ENCODE measurements around the gene COL4A6.
A peak's percentile ranks its signal among the peaks of the same experiment; 100 is the strongest.
"Not testable (repeated sequence)": the region's sequence is repeated elsewhere in the genome, so short reads cannot be mapped to it uniquely, and the experiment has no call there.

Gene COL4A6

DNA sequence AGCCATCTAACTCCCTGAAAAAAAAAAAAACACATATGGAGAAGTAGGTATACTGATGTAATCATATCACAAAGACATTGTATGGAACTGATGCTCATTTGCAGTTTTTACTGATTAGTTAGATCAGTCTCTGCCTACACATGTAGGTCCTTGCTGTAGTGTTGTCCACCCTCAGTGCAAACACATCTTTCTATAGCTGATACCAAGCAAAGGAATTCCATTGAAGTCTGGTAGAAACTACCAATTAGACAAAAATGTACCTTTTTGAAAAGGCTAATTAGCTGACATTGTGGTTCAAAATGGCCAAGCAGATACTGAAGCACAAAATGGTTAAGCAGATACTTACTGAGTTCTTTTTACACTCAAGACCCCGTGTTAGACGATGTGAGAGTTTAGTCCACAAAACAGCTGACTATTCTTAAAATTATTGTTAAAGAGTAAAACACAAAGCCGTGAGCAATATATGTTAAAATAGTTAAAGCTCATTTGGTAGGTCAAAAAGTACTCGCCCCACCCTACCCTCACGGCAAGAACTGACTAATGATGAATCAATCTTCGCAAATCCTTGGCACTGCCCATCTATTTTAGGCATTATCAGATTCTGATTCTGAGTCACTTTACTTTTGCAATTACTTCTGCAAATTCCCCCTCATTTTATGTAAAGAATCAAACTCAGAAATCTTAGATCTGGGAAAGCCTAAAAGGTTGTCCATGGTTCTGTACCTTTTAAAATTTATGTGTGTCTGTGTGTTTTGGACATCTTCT lies 40.4 kb downstream of the COL4A6 start:
- no peak for DNase-seq

DNA sequence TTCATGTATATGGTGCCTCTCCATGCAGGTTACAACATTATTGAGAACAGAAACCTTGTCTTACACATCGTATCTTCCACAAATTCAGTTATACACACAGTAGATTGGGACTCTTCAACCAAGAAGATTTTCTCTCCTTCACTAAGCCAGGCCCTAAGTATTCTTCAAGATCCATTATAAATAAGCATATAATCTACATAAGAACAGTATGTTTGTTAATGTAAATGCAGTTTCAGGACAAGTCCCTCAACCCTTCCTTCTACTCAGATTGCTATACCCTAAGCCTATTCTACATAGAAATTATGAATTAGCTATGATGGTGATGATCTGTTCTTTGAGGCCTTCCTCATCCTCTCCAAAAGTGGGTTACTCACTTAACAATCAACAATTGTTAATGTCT lies 41.2 kb downstream of the COL4A6 start:
- no peak for DNase-seq

DNA sequence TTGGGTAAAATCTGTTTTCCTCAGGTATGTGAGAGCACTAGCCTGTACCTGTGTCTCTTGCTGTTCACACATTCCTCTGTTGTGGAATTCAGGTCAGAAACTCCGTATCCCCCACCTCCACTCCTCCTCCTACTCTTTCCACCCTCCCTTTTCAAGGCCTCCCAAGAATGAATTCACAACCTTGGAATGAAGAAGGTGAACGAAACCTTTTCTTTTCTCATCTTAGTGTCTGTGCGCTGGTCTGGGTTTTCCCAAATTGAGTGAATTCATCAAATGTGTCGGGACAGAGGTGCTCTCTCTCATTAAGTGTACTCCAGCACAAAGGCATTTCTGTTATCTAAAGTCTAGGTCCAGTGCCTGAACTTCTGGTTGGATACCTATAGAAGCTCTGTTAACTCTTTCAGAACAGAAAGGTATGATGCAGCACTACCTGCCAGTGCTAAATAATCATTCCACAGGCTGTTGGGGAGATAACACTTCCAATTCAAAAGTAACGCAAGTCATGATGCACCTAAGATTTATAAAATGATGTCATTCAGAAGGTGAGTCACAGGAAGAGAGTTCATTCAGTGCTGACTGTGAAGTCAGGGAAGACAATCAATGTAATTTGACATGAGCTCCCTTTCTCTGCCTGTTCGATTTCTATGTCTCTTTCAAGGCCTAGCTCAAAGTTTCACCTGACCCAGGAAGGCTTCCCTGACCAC lies 41.9 kb downstream of the COL4A6 start:
- DNase-seq = no peak

GRCh38 chrX:108390976-108391717 lies 47.1 kb downstream of the COL4A6 start:
- not testable (repeated sequence) for DNase-seq

DNA sequence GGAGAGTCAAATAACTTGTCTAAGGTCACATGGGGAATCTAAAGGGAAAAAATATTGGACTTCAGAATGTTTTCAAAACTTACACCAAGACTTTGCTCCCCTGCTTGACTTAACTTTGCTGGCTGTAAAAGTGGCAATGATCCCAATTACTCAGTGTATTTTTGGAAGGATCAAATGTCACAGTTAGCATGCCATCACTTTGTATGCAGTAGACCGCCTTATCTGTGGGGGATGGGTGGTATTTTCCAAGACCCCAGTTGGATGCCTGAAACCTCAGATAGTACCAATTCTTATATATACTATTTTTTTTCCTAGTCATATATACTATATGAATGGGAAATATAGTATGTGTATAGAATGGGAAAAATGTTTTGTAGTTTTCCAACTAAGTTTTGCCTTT lies 53.4 kb downstream of the COL4A6 start:
- no peak for DNase-seq

DNA sequence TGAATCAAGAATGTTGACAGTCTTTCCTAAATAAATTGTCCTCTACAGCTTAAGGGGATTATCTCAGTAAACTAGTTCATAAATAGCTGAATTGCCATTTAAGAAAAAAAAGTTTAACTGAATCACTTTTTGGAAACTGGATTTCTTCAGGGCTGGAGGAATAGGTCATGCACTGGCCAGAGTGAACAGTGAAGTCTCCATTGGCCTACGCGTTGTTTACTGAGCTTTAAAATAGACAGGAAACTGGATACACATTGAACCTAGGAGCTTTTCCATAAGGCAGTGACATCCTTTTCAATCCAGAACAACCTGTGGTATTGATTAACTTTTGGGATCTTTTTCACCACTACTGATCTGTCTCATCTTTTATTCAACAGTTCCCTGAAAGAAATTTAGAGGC lies 58.0 kb downstream of the COL4A6 start:
- DNase-seq = no peak

GRCh38 chrX:108376821-108377220 lies 61.4 kb downstream of the COL4A6 start:
- peak; percentile 48 for DNase-seq

DNA sequence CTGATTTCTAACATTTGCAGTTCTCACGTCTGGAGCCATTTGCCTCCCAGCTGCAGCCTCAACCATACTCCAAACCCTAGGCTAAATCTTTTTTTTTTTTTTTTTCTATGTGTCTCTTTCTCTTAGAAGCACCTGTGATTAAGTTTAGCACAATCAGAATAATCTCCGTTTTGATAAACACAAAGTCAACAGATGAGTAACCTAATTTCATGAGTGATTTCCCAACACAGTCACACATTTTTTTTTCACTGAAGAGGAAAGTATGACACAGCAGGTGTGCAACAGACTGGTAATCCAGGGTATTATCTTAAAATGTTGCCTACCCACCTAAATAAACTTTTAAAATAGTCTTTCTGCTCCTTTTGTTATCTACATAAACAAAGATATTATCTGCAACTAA lies 62.6 kb downstream of the COL4A6 start:
- DNase-seq = peak; percentile 61

DNA sequence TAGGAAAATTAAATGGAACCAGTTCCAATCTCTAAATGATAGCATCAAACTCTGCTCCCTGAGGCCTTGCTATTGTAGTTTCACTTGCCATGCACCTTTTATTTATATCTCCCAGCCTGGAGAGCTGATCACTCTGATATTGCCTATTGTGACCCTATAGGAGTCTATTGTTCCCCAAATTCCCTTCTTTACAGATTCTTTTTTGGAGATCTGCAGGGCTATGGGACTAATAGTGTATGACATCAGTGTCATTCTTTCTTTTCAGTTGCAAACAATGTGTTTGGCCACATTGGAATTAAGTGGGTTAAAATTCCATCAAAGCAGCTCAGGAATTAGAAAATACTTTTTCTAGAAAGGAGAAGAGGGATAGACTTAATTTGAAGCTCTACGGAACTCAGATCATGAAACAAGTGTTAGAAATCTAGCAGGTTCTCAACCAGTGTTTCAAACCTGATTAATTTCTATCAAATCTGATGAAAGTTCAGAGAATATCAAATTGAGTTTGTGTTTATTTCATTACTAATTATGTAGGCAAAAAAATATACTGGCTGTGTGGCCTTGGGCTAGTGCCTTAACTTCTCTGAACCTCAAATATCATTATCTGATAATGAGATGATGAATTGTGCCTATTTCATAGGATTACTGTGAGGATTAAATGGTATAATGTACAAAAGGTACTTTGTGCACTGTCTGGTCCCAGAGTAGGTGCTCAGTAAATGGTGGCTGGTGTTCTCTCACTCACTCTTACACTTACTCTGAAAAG lies 71.4 kb downstream of the COL4A6 start:
- DNase-seq = no peak

GRCh38 chrX:108362026-108362425 lies 76.2 kb downstream of the COL4A6 start:
- peak; percentile 67 for DNase-seq

- DNase-seq = no peak
These were observed 76.9 kb downstream of the COL4A6 start for GRCh38 chrX:108361316-108361715.

GRCh38 chrX:108359806-108360602 lies 78.2 kb downstream of the COL4A6 start:
- DNase-seq = no peak

GRCh38 chrX:108353452-108353851 lies 84.8 kb downstream of the COL4A6 start:
- DNase-seq = no peak

DNA sequence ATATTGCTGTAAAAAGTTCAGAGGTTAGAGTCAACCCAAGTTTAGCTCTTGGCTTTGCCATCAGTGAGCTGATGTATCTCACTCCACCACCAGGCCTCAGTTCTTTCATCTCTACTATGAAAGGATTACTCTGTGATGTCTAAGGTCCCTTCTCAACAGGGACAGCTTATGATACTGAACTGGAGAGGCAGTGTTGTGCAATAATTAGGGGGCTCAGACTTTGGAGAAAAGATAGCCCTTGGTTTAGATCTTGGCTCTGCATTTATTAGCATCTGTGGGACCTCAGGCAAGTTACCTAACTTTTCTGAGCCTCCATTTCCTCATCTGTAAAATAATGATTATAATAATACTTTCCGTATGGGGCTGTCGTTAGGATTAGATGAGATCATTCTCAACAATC lies 89.0 kb downstream of the COL4A6 start:
- DNase-seq = no peak

- DNase-seq = no peak
These were observed 89.7 kb downstream of the COL4A6 start for GRCh38 chrX:108348525-108348924.

DNA sequence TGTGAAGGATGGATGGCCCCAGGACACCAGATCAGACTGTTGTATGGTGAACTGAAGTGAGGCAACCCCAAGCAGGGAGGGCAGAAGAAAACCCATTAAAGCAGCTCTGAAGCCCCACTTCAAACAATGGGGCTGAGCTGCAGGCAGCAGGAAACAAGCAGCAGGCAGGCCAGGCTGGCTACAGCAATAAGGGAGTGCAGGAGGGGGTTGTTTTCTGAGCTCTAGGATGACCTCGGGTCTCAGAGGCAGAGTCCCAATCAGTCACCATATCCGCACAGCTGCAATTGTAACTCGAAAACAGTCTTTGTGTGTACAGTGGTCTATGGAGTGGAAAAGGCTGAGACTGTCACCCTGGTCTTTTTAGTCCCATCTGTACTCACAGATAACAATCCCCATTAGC lies 90.4 kb downstream of the COL4A6 start:
- peak; percentile 87 for DNase-seq

GRCh38 chrX:108344216-108344615 lies 94.0 kb downstream of the COL4A6 start:
- DNase-seq = no peak

DNA sequence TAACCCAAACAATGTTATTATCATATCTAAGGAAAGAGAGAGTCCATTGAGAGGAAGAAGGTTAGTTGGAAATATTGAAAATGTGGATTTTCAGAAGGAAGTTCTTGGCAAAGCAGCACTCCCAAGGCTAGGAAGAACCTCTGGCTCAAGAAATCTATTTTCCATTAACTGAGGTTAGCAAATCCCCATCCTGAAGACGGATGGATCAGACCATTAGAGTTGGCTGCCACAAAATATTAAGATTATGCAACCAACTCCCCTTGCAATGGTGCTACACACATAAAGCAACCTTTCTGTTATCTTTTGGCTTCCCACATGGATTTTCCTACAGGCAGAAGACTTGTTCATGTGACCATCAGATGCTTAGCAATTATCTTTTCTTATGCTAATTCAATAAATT lies 96.3 kb downstream of the COL4A6 start:
- DNase-seq = no peak

DNA sequence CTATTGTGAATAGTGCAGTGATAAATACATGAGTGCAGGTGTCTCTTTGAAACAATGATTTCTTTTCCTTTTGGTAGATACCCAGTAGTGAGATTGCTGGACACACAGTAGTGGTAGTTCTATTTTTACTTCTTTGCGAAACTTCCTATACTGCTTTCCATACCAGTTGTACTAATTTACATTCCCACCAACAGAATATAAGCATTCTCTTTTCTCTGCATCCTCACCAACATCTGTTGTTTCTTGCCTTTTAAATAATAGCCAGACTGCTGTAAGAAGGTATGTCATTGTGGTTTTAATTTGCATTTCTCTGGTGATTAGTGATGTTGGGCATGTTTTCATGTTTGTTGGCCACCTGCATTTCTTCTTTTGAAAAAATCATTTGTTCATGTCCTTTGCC lies 105.9 kb downstream of the COL4A6 start:
- no peak for DNase-seq

DNA sequence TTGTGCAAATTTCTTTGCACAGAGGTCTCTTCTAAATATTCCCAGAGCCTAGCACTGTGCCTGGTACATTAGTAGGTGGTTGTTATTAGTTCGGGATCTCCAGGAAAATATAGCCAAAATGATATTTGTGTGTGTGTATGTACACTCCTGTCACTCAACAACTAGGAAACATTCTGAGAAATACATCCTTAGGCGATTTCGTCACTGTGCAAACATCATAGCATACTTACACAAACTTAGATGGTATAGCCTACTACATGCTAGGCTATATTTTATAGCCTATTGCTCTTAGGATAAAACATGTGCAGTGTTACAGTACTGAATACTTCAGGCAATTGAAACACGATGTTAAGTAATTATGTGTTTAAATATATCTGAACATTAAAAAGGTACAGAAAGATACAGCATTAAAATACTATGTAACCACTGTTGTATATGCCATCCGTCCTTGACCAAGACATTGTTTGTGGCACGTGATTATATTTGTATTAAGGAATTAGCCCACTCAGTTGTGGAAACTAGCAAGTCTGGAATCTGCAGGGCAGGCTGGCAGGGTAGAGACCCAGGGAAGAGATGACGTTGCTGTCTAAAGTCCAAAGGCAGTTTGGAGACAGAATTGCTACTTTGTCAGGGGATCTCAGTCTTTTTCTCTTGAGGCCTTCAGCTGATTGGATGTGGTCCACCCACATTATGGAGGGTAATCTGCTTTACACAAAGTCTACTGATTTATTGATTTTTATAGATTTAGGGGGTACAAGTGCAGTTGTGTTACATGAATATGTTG lies 106.9 kb downstream of the COL4A6 start:
- no peak for DNase-seq

- DNase-seq = peak; percentile 3
These were observed 114.5 kb downstream of the COL4A6 start for GRCh38 chrX:108323751-108324150.
